ENCODE measurements around the gene LYL1. TPM values are rescaled to one million over a fixed set of nuclear protein-coding genes. Genes with fewer than 3 reads are reported as not detected.

Gene LYL1
- total RNA-seq, 1 donor from 2014 or later: 25.4 TPM

DNA sequence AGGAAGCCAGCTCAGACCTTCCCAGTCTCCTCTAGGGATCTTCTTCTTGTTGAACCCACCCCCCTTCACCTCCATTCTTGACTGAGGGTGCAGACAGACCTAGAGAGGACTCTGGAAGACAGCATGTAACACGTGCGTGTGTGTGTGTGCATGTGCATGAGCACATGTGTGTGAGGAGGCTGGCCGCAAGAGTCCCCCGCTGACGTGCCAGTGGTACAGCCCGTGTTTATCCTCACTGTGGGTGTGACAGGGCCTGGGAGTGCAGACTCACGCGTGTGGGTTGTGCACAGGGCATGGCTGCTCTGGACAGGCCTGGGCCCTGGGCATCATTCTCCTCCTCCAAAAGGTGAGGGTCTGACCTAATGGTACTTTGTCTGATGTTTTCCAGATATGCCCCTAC is 26.3 kb downstream of the LYL1 start:
- DNase-seq (ENCODE audit: low read depth in 2 of 2): no peak

DNA sequence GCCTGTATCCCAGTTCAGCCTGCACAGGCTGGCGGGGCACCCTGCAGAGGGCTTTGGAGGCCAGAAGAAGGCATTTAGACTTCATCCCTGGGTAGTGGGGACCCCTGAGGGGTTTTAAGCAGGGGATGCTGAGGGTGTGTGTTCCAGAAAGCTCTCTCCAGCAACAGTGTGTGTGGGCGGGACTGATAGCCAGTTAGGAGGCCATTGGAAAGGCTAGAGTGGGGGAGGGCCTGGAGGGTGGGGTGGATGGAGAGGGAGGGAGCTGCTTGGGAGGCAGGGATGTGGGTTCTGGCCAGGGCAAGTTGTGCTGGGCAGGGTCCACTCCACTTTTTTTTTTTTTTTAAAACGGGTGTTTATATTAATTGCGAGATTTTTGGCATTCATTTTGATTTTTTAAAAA is 28.3 kb downstream of the LYL1 start:
- DNase-seq (ENCODE audit: low read depth in 2 of 2): no peak

DNA sequence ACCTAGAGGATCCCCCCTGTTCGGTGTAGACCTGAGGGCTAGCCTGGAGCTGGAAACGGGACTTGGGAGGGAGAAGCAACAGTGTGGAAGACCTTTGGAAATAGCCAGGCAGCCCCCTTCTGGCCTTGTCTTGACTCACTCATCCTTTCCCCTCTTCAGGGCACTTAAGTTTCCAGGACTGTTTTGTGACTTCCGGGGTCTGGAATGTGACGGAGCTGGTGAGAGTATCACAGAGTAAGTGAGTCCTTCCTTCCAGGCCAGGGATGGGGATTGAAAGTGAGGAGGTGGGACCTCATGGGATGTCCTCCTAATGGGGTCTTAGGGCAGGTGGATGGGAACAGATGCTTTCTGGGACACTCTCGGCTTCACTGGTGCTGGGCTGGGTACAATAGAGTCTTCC is 29.4 kb downstream of the LYL1 start:
- no peak for DNase-seq (ENCODE audit: low read depth in 2 of 2)

DNA sequence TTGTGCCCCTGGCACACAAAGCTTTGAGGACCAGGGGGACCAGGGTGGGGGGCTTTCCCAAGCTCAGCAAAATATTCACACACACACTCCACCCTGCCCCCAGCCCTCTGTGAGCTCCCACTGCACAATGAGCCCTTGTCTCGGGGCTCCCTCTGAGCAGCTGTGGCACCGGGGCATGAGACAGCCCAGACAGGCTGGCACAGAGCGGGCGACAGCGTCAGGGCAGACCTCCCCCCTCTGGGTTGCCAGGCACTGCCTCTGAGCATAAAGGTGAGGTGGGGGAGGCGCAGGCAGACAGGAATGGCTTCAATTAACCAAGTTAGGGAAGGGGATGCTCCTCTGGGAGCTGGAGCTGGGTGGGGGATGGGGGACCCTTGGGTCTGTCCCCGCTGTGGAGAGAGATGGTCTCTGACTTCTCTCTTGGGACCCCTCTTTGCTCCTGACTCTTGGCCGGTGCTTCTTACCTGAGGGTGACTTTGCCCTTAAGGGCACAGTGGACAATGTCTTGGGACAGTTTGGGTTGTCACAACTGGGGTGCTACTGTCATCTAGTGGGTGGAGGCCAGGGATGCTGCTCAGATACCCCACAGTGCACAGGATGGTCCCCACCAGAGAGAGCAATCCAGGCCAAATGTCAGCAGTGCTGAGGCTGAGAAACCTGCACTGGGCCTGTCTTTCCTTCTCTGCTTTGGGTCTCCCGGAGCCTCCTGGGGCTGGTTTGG is 30.3 kb downstream of the LYL1 start:
- no peak for DNase-seq (ENCODE audit: low read depth in 2 of 2)

DNA sequence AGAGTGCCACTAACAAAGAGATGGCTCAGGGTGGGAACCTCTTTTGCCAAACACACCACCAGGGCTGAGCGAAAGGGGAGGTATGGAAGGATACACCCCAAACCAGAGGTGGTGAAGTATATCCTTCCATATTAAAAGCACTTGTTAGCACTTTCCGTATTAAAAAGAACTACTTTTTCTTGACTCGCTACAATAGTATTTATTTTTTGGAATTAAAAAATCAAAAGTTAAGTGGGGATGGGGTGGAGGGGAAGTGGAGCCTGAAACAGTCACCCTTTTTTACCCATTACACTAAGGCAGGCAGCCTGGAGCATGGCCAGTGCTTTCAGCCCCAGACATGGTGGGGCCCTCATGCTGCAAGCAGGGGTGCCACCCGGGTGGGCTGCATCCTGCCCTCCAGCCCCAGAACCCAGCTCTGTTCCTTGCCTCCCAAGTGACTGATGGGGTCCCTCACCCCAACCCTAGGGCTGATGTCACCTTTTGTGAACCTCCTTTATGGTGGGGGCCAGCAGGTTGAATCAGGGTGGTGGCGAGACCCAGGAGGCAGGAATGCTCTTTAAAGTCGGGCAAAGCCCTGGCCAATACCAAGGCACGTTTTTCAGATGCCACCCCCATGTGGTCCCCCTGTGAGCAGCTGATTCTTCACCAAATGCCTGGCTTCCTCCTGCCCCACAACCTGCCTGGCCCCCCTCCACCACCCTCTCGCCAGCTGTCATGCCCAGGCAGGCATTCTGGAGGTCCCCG is 31.0 kb downstream of the LYL1 start:
- no peak for DNase-seq (ENCODE audit: low read depth in 2 of 2)

DNA sequence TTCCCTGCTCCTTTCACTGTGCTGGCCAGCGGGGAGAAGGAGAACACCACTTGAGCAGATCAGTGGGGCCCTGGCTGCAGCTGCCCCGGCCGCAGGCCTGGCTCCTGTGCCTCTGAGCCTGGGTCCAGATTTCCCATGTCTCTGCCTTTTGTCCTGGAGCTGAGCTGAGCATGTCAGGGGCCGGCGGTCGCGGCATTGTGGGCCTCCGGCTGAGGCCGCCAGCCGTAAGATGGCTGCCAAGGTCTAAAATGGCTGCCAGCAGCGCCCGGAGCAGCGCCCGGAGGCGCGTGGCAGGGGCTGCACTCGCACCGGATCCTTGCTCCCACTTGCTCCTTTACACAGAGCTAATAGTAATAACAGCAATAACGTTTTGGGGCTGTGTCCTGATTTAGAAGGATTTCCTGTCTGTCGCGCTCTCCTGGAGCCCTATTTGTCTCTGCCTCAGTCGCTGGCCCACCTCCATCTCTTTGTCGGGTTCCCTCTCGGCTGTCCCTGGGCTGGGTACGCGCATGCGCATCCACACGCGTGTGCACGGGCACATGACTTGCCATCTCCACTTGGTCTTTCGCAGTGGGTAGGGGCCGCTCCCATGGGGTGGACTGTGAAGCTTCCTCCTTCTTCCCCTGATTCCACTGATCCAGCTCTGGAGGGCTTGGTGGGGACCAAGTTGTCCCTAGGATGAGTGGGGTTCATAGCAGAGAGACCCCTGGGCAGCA is 32.1 kb downstream of the LYL1 start:
- DNase-seq (ENCODE audit: low read depth in 2 of 2): no peak

DNA sequence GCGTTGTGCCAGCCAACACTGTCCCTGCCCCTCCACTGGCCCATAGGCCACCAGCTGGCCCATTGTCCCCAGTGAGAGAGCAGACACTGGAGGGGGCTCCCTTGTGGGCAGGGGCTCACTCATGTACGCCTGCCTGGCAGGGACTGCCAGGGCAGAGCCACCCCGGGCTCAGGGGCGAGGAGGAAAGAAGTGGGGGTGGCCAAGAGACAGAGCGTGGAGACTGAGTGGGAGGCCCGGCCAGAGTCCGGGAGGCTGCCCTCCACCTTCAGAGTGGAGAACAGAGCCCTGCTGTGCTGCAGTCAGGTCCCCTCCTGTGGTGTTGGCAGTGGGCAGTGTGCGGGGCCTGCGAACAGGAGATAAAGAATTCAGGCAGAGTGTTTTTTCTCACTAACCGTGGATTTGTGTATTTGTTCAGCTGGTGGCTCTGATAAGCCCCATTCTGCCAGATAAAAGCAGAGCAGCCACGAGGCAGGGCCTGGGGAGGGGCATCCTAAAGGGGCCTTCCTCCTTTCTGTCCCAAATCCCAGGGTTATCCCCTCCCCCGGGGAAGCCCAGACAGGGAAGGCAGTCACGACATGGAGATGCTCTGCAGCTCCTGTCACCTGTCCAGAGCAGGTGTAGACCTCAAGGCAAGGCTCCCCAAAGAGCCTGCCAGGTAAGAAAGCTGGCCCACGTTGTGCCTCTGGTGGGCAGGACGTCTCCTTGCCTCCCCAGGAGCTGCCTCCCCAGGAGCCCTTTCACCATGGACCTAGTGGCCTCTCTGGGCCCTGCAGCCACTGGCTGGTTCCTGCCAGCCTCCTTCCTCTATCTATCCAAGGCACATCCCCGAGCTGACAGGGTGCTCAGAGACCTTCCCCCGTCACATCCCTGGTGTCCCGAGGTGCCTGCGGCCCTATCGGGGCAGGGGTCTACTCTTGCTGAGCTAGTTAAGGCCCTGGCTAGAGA is 33.0 kb downstream of the LYL1 start:
- no peak for DNase-seq (ENCODE audit: low read depth in 2 of 2)

DNA sequence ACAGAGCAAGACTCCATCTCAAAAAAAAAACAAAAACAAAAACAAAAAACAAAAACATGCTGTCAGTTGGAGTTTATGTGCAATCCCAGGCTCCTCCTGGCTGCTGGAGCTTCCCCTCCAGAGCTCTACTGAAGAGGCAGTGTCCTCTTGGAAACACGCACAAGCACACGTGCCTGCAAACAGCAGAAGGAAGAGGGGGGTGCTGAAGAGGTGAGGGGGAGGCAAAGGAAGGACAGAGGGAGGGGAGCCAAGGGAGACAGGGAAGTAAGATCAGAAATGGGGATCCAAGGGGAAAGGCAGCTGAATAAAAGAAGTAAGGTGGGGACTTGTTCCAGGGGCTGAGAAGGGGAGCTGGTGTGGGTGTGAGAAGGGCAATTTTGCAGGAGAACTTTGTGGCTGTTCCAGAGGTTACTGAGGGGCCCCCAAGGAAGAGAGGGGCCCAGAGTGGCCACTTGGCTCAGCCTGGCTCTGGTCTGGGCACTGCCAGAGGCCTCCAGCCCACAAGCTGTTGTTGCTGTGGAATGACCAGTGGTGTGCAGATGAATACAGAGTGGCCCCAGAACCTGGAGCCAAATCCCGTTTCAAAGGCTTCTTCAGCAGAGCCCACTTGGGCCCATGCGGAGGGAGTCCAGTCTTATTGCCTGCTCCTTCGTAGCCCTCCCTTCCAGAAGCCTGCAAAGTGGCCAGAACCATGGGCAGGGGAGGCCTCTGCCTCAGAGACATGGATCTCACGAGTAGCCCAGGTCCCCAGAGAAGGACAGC is 34.4 kb downstream of the LYL1 start:
- no peak for DNase-seq (ENCODE audit: low read depth in 2 of 2)

DNA sequence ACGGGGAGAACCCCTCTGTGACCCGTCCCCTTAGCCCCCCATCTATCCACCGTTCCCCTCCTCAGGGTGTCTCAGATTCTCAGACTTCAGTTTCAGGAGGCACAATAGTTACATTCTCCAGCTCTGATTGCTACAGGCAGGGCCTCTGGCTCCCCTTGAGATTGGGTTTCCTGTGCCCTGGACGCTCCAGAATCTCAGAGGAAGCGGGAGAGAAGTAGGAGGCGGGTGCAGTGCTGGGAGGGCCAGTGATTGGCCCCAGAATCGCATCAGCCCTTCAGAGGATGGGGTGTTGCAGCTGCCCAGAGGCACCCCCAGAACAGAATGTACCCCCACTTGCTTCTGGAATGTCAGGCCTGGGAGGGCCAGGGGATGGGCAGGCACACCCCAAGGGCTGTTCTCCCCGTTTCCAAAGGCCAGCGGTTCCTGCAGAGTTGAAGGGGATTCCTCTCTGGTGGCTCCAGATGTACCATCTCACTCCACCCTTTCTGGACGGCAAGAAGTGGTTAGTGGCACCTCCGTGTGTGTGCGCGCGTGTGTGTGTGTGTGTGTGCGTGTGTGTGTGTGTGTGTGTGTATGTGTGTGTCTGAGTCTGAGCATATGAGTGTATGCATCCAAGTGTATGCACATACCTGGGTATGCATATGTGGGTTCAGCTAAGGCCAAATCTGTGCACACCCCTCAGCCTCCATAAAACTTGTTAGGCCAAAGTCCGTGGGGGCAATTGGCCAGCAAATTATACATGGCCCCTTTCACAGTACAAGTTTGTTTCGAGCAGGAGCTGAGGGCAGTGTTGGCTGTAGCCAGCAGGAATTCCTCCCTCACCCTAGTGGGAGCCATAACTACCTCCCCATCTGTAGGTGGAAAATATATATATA is 35.5 kb downstream of the LYL1 start:
- DNase-seq (ENCODE audit: low read depth in 2 of 2): no peak

DNA sequence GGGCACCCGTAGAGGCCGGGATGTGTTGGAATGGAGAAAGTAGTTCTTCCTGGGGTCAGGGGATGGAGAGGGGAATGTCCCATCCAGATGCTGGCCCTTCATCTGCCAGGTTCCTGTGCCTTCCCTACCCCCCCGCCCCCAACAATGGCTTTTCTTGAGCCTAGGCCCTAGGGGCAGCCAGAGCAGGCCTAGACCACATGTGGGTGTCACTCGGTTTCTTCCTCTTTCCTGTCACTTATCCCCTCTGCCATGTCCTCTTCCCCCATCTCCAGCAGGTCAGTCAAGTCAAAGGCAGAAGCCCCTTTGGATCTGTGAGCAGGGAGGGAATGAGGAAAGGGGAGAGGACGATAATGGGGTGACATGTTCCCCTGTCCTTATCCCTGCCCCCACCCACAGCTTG is 36.4 kb downstream of the LYL1 start:
- no peak for DNase-seq (ENCODE audit: low read depth in 2 of 2)

DNA sequence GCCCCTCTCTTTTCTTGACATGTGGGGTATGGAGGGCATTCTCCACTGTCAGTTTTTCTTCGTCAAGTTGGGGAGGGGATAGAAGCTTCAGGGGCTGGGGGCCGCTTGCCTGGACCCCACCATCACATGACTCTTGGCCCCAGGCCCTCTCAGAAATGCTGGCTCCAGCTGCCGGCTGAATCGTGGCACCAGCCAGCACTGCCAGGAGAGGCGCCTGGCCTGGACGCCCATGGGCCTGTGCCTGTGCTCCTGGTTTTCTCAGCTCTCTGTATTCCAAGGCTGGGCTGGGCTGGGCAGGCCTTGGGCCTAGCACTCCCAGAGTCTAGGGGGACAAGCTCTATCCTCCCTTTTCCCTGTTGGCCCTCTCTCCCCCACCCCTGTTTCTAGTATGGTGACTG is 38.6 kb downstream of the LYL1 start:
- DNase-seq (ENCODE audit: low read depth in 2 of 2): no peak

DNA sequence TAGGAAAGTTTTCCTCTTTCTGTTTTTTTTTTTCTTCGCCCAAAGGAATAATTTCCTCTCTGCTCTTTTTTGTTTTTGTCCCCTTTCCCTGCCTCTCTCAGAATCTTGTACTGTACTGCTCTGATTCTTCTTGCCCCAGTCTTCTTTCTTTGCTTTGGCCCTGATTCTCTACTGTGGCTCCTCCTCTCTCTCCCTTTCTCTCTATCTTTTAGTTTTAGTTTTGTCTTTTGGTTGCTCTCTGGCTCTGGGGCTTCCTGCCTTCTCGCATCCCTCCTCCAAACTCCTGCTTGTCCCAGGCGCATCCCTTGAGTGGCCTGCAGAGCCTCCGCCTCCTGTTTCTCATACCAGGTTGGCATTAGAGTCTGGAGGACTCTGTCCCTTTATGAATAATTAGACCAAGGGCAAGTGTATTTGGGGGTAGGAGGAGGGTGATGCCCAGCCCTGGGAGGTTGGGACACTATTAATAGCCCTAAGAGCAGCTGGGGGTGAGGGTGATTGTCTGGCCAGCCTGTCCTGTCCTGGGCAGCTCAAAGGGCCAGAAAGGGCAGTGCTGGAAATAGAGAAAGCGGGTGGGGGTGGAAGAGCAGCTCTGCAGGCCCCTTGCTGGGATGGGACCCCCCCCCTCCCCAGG is 39.1 kb downstream of the LYL1 start:
- DNase-seq (ENCODE audit: low read depth in 2 of 2): no peak

DNA sequence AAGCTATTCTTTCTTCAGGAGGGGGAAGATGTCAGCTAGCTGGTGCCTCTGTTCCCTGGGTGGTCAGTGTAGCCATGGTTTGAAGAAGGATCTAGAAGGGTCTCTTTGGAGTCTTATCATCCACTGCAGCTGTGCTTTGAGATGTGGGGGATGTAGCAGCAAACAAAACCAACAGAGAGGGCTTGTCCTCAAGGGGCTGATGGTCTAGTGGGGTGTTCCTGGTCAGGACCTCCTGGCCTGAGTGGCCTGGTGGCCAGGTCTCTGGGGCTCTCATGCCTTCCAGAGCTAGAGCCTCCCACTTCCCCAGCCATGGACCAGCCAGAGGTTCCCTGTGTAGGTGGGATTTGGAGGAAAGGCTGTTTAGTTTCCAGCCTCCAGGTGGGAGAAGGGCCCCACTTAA is 40.3 kb downstream of the LYL1 start:
- no peak for DNase-seq (ENCODE audit: low read depth in 2 of 2)

DNA sequence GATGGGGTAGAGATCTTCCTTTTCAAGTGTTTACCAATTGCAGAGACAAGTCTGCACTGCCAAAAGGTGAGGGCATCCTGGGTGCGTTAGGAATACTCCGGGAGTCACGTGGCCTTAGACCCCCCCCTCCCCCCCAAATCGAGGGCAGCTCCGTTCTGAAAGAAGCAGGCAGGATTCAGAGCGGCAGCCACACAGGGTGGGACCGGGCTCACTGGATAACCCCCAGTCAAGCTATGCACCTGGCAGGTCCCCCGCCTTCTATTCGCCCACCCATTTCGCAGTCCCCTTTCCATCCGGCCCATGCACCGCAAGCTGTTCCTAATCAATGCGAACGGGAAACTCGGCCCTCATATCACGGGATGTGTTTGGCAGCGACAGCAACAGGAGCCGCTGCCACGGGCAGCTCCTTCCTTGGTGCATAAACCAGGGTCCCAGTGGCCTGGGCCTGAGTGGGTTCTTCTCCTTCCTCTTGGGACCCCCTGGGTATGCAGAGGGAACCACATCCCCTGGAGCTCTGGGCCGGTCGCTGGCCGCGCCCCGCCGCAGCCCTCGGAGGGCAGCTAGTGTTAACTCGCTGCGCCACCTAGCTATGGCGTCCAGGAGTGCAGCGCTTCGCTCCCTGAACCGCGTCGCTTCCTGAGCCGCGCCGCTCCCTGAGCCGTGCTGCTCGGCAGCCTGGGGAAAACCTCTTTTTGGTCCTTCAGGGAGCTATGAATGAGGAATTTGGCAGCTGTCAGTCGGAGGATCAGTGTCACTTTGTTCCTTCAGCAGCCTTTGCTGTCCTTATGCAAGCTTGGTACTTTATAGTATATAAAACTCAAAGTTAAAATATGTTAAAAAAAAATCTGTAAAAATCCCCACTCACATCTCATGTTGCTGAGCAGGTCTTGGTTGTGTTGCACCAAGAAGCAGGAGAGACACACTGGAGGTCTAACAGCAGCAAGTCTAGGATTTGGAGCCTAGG is 41.4 kb downstream of the LYL1 start:
- DNase-seq (ENCODE audit: low read depth in 2 of 2): peak; percentile 56 to 78

DNA sequence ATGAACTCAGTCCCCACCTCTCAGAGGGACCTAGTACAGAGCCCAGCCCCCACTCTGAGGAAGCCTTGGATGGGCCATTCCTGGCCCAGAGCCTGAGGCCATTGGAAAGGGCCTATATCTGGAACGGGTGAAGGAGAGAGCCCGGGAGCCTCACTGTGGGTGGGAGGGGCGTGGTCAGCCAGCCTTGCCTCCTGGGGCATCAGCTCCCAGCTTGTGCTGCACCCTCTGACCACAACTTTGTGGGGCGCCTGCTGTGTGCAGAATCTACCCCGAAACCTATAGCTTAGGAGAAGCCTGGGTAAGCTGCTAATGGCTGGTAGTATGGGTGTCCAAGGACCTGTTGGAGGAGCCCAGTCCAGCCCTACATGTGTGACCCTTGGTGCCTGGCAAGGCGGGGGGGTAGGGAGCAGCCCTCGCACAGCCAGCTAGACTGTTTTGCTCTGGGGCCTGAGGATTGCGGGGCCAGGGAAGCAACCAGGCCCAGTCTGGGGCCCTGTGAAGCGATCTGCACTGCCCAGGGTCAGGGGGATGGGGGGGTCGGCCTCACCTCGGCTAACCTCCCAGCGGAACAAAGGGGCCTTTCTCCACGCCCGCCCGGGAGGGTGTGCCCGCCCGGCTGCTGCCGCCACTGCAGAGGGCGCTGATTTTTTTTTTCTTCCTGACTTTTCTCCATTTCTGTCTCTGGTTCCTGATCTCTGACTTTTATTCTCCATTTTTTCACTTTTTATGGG is 42.3 kb downstream of the LYL1 start:
- DNase-seq (ENCODE audit: low read depth in 2 of 2): no peak

DNA sequence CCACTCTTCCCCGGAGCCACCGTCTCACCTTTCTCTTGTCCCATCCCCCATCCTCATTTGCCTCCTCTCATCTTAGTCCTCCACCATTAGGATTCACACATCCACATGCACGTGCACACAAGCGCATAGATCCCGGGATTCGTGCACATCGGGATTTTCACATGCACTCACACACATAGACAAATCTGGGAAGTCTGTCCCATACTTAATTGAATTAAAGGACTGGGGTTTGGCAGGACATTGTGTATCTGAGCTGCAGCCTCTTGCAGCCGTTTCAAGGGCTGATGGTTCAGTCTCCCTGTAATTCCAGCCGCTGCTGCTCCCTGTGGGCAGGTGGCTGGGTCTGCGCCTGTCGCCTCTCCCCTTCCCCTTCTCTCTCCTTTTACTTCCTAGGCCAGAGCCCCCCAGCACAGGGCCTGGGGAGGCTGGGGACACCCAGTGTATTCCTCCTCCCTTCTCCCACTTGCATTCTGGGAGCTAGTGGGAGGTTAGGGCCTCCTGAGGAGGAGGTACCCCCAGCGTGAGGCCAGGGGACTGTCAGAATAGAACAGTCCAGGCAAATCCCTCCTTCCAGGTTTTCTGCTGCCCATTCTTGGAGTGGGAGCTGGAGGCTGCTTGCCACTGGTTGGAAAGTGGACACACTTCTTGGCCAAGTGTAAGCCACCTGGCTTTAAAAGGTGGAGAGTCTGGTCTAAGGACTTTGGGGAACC is 43.6 kb downstream of the LYL1 start:
- DNase-seq (ENCODE audit: low read depth in 2 of 2): no peak

DNA sequence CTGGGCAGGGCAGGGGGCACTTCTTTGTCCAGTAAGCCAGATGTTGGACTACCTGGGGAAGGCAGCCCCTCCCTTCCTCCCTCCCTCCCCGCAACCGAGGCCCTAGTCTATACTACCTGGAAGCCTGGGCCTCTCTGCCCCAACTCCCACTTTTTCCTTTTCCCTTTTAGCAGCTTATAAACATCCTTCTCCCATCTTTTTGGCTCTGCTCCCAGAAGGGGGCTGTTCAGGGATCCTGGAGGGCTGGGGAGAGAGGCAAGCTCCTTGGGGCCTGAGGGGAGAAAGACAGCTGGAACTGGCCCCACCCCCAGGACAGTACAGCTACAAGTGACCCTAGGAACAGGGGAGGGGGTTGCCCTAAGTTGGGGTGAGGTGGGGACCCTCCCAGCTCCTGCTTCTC is 44.9 kb downstream of the LYL1 start:
- DNase-seq (ENCODE audit: low read depth in 2 of 2): peak in 1 of 2 donors; percentile 21

Data from dermis microvascular lymphatic vessel endothelial cell (primary cell).